H9 (cell line): ENCODE data around the gene CDH26. TPM values are rescaled to one million over a fixed set of nuclear protein-coding genes. Genes with fewer than 3 reads are reported as not detected.

Experiments
- DNase-seq: peaks from one replicate; pipeline ENCODE4 v3.0.0-alpha.2; 2017
- H2AFZ ChIP-seq: one replicate; pipeline ENCODE4 v1.6.1; 2013; ENCODE audit warnings: mild to moderate bottlenecking, low read length, control low read depth, moderate library complexity
- H2AK5ac ChIP-seq: 2 replicates; pipeline ENCODE4 v1.6.1; 2013; ENCODE audit warnings: low read length, control low read depth, mixed read lengths; ENCODE audit not compliant: insufficient read length
- H2BK120ac ChIP-seq: one replicate; pipeline ENCODE4 v1.6.1; 2013; ENCODE audit warnings: low read depth, mild to moderate bottlenecking, low read length, control low read depth, inconsistent platforms; ENCODE audit not compliant: poor library complexity, severe bottlenecking
- H2BK12ac ChIP-seq: 2 replicates; pipeline ENCODE4 v1.6.1; 2013; ENCODE audit warnings: low read length, control low read depth, mixed read lengths, low read depth; ENCODE audit not compliant: insufficient read length
- H2BK15ac ChIP-seq: 2 replicates; pipeline ENCODE4 v1.6.1; 2013; ENCODE audit warnings: low read depth, low read length, control low read depth
- H2BK20ac ChIP-seq: one replicate; pipeline ENCODE4 v1.6.1; 2013; ENCODE audit warnings: low read depth, mild to moderate bottlenecking, low read length, control low read depth, inconsistent platforms; ENCODE audit not compliant: poor library complexity, severe bottlenecking
- H2BK5ac ChIP-seq: 2 replicates; pipeline ENCODE4 v1.6.1; 2013; ENCODE audit warnings: low read length, control low read depth, mixed read lengths; ENCODE audit not compliant: insufficient read length
- H3K14ac ChIP-seq: 2 replicates; pipeline ENCODE4 v1.6.1; 2013; ENCODE audit warnings: low read length, control low read depth; ENCODE audit not compliant: insufficient read depth
- H3K18ac ChIP-seq: 2 replicates; pipeline ENCODE4 v1.6.1; 2013; ENCODE audit warnings: low read depth, mild to moderate bottlenecking, mixed read lengths, low read length, control low read depth; ENCODE audit not compliant: insufficient read length
- H3K23ac ChIP-seq: 2 replicates; pipeline ENCODE4 v1.6.1; 2013; ENCODE audit warnings: low read length, control low read depth, mixed read lengths, low read depth; ENCODE audit not compliant: insufficient read length
- H3K23me2 ChIP-seq: 2 replicates; pipeline ENCODE4 v1.6.1; 2013; ENCODE audit warnings: low read depth, mild to moderate bottlenecking, mixed read lengths, low read length, control low read depth; ENCODE audit not compliant: insufficient read length, poor library complexity, severe bottlenecking
- H3K27ac ChIP-seq: 2 replicates; pipeline ENCODE4 v1.5.1; 2013; ENCODE audit warnings: low read length, control low read depth, mixed read lengths, low read depth; ENCODE audit not compliant: insufficient read length
- H3K27me3 ChIP-seq: 2 replicates; pipeline ENCODE4 v1.6.1; 2013; ENCODE audit warnings: low read length, control low read depth, inconsistent platforms; ENCODE audit not compliant: insufficient read depth
- H3K4ac ChIP-seq: 2 replicates; pipeline ENCODE4 v1.6.1; 2013; ENCODE audit warnings: low read depth, mild to moderate bottlenecking, control low read depth, inconsistent platforms, low read length, moderate library complexity
- H3K4me1 ChIP-seq: 2 replicates; pipeline ENCODE4 v1.6.1; 2013; ENCODE audit warnings: low read length, control low read depth, inconsistent platforms; ENCODE audit not compliant: insufficient read depth
- H3K4me2 ChIP-seq: 2 replicates; pipeline ENCODE4 v1.6.1; 2013; ENCODE audit warnings: low read length, control low read depth, mixed read lengths; ENCODE audit not compliant: insufficient read length, insufficient read depth
- H3K56ac ChIP-seq: 2 replicates; pipeline ENCODE4 v1.6.1; 2013; ENCODE audit warnings: low read depth, mild to moderate bottlenecking, mixed read lengths, low read length, control low read depth; ENCODE audit not compliant: insufficient read length
- H3K79me1 ChIP-seq: 2 replicates; pipeline ENCODE4 v1.6.1; 2013; ENCODE audit warnings: low read depth, mild to moderate bottlenecking, moderate library complexity, low read length, control low read depth, inconsistent platforms; ENCODE audit not compliant: insufficient read depth, poor library complexity, severe bottlenecking
- H3K79me2 ChIP-seq: 2 replicates; pipeline ENCODE4 v1.6.1; 2013; ENCODE audit warnings: low read length, control low read depth, inconsistent platforms; ENCODE audit not compliant: insufficient read depth
- H3K9ac ChIP-seq: 2 replicates; pipeline ENCODE4 v1.6.1; 2013; ENCODE audit warnings: low read length, control low read depth, mixed read lengths; ENCODE audit not compliant: insufficient read length; ENCODE audit errors: extremely low read depth
- H3K9me3 ChIP-seq: one replicate; pipeline ENCODE4 v1.6.1; 2013; ENCODE audit warnings: low read depth, low read length, inconsistent platforms; ENCODE audit not compliant: control insufficient read depth
- H3T11ph ChIP-seq: one replicate; pipeline ENCODE4 v1.6.1; 2013; ENCODE audit warnings: mild to moderate bottlenecking, low read length, control low read depth, inconsistent platforms
- H4K20me1 ChIP-seq: one replicate; pipeline ENCODE4 v1.6.1; 2013; ENCODE audit not compliant: control insufficient read depth, insufficient read length, insufficient read depth
- H4K5ac ChIP-seq: 2 replicates; pipeline ENCODE4 v1.6.1; 2013; ENCODE audit warnings: low read depth, mild to moderate bottlenecking, mixed read lengths, low read length, control low read depth; ENCODE audit not compliant: insufficient read length
- H4K8ac ChIP-seq: replicated peaks from 2 replicates; pipeline ENCODE4 v1.6.1; 2013; ENCODE audit warnings: low read length, control low read depth, mixed read lengths, low read depth; ENCODE audit not compliant: insufficient read length
- H4K91ac ChIP-seq: 2 replicates; pipeline ENCODE4 v1.6.1; 2013; ENCODE audit warnings: low read depth, mild to moderate bottlenecking, moderate library complexity, mixed read lengths, low read length, control low read depth; ENCODE audit not compliant: insufficient read length
- H3K27ac Mint-ChIP-seq, 3 experiments: 2 replicates in 2 of 3; 3 replicates in 1 of 3; pipeline ENCODE4 v1.8.0; 2020 to 2021; ENCODE audit warnings: mixed read lengths in 3 of 3, mild to moderate bottlenecking in 1 of 3, moderate library complexity in 1 of 3
- H3K27me3 Mint-ChIP-seq: 2 replicates; pipeline ENCODE4 v1.8.0; 2021; ENCODE audit warnings: low read depth, mild to moderate bottlenecking, moderate library complexity, mixed read lengths
- H3K36me3 Mint-ChIP-seq, 3 experiments: 2 replicates in 2 of 3; 3 replicates in 1 of 3; pipeline ENCODE4 v1.8.0; 2020 to 2021; ENCODE audit warnings: low read depth in 3 of 3, mixed read lengths in 3 of 3; ENCODE audit not compliant: insufficient read depth in 1 of 3
- H3K4me1 Mint-ChIP-seq, 2 experiments: 2 replicates each; pipeline ENCODE4 v1.8.0; 2020; ENCODE audit warnings: mixed read lengths in 2 of 2
- H3K4me3 Mint-ChIP-seq, 2 experiments: 2 replicates in 1 of 2; 3 replicates in 1 of 2; pipeline ENCODE4 v1.8.0; 2020 to 2021; ENCODE audit warnings: mild to moderate bottlenecking in 2 of 2, mixed read lengths in 2 of 2, moderate library complexity in 1 of 2
- H3K9me3 Mint-ChIP-seq, 2 experiments: 2 replicates in 1 of 2; 3 replicates in 1 of 2; pipeline ENCODE4 v1.8.0; 2020; ENCODE audit warnings: mild to moderate bottlenecking in 2 of 2, mixed read lengths in 2 of 2, moderate library complexity in 1 of 2
- total RNA-seq: library from RNA; stranded (reverse); gene quantifications from 2 replicates; pipeline ENCODE4 v1.2.1, GENCODE V29; 2021
- TF ChIP-seq, protein P1 (sequence below): fragments of 200-600 bp; sonication (generic); conservative IDR thresholded peaks from 3 replicates; pipeline ENCODE4 v1.8.0; 2021; ENCODE audit warnings: antibody characterized with exemption, mild to moderate bottlenecking

Gene CDH26
- total RNA-seq, 1 experiment from 2014 or later = 0.79 TPM

DNA sequence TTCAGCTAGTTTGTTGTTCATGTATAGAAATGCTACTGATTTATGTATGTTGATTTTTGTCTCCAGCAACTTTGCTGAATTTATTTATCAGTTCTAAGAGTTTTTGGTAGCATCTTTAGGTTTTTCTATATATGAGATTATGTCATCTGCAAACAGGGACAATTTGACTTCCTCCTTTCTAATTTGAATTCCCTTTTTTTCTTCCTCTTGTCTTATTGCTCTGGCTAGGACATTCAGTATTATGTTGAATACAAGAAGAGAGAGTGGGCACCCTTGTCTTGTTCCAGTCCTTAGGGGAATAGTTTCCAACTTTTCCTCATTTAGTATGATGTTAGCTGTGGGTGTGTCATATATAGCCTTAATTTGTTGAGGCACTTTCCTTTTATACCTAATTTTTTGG lies 58.2 kb downstream of the CDH26 start:
- Histone ChIP-seq H3K9me3 (no peaks in the 10 kb centered on the region), H3K14ac (no peak overlapping the region), H2BK120ac (no peak overlapping the region), H2BK15ac (no peak overlapping the region), H3K4me1 (no peaks in the 10 kb centered on the region), H4K8ac (no peak overlapping the region), H3K4ac (no peak overlapping the region), H3K4me2 (no peak overlapping the region), H3T11ph (no peak overlapping the region), H2AFZ (no peak overlapping the region), H4K91ac (no peak overlapping the region), H4K5ac (no peak overlapping the region), H3K18ac (no peak overlapping the region), H3K79me1 (no peaks in the 10 kb centered on the region), H3K79me2 (no peaks in the 10 kb centered on the region), H2BK12ac (no peak overlapping the region), H3K27ac (no peak overlapping the region), H3K56ac (no peak overlapping the region), H2BK20ac (no peak overlapping the region), H3K9ac (no peak overlapping the region), H2AK5ac (no peak overlapping the region), H3K27me3 (no peaks in the 10 kb centered on the region), H4K20me1 (no peaks in the 10 kb centered on the region), H3K23ac (no peak overlapping the region), H2BK5ac (no peak overlapping the region), H3K23me2 (no peaks in the 10 kb centered on the region)
- Mint-ChIP-seq H3K36me3 (no peaks in the 10 kb centered on the region; a peak in 1 of 7 replicates), H3K27me3 (peaks cover 11% of the 10 kb centered on the region), H3K4me1 (no peaks in the 10 kb centered on the region), H3K9me3 (peaks cover 2 to 3% of the 10 kb centered on the region in 2 experiments; a peak in 1 of 5 replicates), H3K4me3 (no peak overlapping the region), H3K27ac (no peak overlapping the region)
- TF ChIP-seq, protein P1, sequence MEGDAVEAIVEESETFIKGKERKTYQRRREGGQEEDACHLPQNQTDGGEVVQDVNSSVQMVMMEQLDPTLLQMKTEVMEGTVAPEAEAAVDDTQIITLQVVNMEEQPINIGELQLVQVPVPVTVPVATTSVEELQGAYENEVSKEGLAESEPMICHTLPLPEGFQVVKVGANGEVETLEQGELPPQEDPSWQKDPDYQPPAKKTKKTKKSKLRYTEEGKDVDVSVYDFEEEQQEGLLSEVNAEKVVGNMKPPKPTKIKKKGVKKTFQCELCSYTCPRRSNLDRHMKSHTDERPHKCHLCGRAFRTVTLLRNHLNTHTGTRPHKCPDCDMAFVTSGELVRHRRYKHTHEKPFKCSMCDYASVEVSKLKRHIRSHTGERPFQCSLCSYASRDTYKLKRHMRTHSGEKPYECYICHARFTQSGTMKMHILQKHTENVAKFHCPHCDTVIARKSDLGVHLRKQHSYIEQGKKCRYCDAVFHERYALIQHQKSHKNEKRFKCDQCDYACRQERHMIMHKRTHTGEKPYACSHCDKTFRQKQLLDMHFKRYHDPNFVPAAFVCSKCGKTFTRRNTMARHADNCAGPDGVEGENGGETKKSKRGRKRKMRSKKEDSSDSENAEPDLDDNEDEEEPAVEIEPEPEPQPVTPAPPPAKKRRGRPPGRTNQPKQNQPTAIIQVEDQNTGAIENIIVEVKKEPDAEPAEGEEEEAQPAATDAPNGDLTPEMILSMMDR = no peak
- no peak for DNase-seq
